CD4-positive, alpha-beta T cell treated with Interleukin-6 for 4 hours (primary cell): ENCODE measurements around the gene GALNT4.

ENCODE experiments used
- DNase-seq: peaks from one replicate; pipeline ENCODE4 v3.0.0-alpha.2; 2020; ENCODE audit warnings: mixed read lengths

The GALNT4 gene

DNA sequence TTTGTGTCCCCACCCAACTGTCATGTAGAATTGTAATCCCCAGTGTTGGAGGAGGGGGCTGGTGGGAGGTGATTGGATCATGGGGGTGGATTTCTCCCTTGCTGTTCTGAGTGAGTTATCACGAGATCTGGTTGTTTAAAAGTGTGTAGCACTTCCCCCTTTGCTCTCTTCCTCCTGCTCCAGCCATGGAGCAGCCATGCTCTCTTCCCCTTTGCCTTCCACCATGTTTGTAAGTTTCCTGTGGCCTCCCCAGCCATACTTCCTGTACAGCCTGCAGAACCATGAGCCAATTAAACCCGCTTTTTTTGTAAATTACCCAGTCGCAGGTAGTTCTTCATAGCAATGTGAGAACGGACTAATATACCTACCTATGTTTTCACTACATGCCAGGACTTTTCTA is 3.8 kb upstream of the GALNT4 start:
- DNase-seq: no peak

DNA sequence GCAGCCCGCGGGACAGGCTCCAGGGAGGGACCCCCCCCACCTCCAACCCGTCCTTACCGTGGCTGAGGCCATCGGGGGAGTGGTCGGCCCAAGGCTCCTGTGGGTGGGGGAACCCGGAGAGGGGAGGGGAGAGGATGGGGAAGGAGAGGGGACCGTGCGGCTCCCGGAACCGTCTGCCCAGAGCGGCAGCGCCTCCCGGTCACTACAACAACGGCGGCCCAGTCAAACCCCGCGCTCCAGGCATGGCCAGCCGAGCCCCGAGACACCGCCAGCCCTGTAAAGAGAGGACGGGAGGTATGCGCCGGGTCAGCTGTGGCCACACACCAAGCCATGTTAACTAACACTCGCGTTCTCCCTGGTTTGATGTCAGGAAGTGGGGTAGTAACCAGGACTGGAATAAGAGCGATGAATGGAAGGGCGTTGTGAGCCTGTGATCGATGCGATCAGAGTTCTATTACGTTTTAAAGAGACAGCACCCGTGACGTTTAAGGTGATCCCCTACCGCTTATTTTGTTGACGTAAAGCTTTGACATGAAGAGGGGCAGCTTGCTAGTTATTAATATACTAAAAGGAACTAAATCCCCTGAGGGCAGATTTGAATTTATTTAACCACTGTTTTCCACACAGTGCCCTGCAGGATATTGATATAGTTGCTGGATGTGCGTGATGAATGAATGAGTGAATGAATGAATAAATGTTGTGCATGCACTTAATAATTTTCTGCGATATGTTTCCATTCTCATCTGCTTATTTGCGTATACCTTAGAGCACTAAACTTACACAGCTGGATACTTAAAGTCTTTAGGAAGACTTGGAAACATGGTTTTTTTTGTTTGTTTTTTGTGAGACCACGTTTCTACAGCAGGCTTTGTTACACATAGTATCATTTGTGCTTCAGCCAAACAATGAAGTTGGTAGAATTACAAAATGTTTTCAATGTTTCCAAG is 1.5 kb upstream of the GALNT4 start, which contains the start of gene POC1B:
TSS of gene POC1B (minus strand) at position 224 of the 947 bp plus-strand sequence. CDS start at position 72, 152 bp downstream.
- peak; percentile 70 for DNase-seq

DNA sequence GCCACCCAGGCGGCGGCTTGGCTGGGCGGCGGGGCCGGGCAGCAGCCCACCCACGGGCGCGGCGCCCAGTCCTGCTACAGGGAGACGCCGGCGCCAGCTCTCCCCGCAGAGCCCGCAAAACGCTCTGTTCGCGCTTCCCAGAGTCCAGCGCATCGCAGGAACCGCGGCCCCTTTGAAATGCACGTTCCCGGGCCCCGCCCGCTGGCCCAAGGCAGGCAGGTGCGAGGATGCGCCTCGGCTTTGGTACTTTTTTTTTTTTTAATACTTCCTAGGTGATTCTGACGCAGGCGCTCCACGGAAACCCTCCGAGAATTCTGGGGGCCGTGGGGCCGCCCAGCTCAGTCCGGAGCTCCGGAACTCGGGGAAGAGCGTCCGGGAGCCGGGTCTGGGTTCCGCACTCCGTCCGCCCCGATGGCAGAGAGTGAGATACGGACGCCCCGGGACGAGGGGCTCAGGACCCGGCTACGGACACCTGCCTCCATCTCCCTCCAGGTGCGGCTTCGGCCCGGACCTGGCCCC is 768 bp upstream of the GALNT4 start:
- peak; percentile 51 for DNase-seq

DNA sequence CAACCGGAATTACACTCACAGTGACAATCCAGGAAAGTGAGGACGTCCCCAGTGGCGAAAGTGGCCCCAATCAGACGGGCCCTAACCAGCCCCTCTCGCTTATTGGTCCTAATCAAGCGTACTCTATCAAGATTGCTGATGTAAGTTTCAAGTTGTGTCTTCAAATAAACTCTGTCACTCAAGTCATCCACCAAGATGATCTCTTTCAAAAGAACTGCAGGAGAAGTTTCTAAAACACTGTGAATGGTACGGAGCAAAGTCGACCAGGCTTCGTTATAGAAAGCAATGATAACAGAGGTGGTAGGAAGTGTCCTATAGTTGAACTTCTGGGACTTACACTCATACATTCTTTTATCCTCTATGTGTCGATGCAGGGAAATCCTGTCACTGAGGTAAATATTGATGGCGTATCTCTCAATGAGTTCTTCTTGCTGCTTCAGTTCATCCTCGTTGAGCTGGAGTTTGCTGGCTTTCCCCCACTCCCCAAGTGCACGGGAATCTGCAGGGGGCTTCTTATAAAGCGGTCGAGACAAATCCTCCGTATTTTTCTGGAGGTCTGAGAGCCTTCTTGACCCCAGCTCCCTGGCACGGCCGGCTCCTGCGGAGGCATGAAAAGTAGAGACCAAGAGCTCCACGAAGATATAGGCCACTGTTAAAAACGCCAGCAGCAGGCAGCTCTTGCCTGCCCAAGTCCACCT is 604 bp downstream of the GALNT4 start:
- DNase-seq: no peak

DNA sequence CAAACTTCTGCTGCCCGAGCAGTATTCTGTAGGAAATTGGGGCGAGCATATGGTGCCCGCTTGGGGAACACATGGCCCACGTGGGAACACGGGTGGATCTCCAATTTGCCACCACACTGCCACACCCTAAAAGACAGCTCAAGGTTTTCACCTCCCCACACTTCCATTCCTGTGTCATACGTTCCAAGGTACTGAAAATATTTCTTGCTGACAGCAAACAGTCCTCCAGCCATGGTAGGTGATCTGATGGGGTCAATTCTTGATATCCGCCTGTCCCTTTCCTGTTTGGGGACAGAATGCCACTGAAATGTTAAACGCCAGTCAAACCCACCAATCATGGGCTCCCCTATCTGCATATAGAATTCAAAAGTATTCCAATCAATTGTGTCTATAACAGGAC is 1.2 kb downstream of the GALNT4 start:
- DNase-seq: no peak

DNA sequence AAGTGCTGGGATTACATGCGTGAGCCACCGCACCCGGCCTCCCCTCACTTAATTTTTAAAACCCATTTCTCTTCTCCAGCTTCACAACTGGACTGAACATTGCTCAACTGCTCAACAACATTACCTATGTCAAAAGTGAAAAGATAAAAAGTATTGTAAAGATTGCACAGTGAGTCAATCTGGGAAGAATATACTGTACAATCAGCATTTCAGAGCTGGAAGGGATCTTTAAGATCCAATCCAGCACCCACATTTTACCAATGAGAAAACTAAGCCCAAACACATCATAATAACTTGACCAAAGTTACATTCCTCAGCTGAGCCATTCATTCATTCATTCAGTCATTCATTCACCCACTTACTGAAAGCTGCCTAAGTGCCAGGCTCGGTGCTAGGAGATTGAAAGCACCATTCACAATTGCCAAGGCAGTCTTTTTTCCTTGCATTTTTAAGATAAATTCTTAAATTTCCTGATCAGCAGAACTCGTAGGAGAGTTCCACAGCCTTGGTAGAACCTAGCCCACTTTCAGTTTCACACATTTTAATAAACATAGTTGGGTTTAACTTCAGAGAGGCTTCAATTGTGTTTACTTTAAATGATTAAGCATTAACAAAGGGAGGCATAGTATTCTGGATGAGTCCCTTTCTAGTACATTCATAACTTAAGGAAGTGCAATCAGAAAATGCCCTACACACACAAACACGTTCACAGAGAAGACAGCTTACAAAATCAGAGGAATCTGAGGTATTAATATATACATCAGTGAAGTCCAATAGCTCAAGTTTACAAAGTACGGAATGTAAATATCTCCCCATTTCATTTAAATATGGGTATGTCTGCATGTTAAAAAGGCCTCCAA is 3.0 kb downstream of the GALNT4 start:
- DNase-seq: no peak

DNA sequence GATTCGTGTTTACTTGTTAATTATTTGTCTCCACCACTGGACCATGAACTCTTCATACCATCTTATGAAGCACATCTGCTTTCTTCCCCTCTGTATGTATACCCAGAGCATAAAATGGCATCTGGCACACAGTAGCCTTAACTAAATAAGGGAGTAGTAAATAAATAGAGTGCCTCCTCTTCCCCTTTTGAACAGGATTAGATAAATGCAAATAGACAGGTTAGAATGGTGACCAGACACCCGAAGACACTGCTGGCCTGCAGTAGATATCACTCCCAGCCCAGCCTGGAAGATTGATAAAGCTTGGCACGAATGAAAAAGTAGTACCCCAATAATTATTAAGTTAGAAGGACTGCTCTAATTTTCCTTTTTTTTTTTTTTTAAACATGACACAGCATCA is 6.9 kb downstream of the GALNT4 start:
- no peak for DNase-seq

DNA sequence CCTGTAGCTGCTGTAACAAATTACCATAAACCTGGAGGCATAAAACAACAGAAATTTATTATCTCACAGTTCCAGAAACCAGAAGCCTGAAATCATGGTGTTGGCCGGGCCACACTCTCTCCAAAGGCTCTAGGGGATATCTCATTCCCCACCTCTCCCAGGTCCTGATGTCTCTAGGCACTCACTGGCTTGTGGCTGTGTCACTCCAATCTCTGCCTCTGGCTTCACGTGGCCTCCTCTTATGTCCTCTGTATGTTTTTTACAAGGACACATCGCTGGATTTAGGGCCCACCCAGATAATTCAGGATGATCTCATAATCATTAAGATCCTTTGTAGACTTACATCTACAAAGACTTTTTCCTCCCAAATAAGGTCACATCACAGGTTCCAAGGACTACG is 8.0 kb downstream of the GALNT4 start:
- no peak for DNase-seq

DNA sequence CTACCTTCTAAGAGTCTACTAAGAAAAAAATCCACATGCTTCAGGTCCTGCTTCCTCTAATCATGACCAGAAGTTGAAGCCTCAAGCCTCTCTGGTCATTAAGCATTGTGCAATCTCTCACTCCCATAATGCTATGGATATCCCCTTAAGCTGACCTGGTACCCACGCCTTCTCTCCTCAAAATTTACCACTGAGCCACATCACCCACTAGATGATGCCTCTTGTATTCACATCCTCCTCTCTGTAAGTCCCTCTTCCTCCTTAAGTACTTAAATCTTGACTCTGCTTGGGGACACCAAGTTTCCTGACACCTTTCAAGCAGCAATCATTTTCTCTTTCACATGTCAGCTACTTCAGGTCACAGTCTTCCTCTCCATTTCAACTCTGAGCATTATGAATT is 9.8 kb downstream of the GALNT4 start:
- no peak for DNase-seq

DNA sequence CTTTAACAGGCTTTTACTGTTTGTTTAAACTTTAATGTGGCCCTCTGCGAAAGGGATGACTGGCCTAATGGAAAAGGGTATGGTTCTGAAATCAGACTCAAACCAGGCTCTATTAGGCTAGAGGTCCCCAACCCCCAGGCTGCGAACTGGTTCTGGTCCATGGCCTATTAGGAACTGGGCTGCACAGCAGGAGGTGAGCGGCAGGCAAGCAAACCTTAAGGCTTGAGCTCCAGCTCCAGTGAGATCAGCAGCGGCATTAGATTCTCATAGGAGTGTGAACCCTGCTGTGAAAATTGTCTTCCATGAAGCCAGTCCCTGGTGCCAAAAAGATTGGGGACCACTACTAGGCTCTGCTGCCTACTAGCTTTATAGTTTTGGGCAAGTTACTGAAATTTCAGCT is 11.1 kb downstream of the GALNT4 start:
- DNase-seq: no peak

DNA sequence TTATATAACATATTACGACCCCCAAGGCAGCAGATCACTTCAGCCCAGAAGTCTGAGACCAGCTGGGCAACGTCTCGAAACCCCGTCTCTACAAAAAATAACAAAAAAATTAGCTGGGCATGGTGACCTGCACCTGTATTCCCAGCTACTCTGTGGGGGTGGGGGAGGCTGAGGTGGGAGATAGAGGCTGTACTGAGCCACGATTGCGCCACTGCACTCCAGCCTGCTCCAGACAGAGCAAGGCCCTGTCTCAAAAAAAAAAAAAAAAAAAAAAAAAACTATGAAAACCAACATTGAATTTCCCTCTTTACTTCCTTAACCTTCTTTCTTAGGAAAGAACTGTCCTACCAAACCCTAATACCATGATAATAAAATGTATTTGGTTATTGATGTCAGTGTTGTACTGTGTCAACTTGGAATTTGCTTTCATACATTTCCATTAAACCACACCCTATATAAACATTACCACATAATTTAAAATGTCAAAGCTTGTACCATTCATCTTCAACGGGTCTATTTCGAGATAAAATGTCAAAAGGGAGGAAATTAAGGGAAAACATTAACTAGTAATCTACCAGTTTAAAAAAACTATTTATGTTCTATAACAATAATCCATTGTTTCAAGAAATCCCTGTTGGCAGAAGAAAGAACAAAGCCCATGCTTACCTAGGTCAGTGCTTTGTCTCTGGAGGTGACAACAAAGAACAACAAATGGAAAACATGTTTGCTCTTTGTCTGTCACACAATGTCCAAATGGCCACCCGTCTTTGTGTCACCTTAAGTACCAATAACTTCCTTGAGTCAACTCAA is 17.4 kb downstream of the GALNT4 start:
- DNase-seq: no peak

DNA sequence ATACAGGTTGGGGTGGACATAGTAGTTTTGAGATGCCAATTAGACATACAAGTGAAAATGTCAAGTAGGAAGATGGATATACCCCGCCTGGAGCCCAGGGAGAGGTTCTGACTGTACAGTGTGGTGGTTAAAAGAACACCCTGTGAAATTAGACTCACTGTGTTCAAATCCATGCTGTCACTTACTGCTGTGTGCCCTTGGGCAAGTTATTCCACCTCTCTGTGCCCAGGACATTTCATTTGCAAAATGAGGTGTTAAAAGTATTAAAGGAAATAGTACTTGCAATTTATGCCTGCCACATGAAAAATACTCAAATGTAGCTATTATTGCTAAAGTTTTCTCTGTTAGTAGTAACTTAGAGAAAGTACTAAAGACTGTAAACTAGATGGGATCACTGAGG is 18.5 kb downstream of the GALNT4 start:
- DNase-seq: no peak

DNA sequence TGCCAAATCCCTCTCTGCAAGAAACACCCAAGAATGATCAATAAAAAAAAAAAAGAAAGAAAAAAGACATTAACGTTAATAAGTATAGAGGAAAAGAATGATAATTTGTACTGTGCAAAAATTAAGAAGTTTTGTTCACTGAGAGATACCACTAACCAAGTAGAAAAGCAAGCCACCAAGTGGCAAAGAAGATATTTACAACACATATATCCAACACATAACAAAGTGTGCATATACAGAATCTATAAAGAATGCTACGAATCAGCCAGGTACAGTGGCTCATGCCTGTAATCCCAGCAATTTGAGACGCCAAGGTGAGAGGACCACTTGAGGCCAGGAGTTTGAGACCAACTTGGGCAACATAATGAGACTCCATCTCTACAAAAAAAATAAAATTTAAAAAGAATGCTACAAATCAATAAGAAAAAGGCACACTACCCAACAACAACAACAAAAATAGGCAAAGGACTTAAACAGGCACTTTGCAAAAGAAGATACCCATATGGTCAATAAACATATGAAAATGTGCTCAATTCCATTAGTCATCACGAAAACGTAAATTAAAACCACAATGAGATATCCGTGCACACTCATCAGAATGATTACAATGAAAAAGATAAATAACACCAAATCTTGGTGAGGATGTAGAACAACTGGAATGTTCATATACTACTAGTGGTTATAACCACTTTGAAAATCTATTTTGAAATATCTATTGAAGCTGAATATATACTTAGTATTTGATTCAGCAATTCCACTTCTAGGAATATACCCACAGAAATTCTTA is 19.8 kb downstream of the GALNT4 start:
- DNase-seq: no peak

DNA sequence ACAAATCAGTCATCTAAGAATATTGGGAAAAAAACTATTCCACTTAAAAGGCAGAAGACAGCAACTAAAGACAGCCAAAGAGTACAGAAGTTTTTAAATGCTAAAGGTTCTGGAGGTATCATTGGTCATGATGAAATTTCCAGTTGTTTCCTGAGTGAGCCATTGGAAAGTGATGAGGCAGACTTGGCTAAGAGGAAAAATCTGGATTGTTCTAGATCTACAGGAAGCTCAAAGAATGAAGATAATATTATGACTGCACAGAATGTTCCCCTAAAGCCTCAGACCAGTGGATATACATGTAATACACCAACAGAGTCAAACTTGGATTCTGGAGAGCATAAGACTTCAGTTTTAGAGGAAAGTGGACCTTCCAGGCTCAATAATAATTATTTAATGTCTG is 22.8 kb downstream of the GALNT4 start:
- DNase-seq: no peak

DNA sequence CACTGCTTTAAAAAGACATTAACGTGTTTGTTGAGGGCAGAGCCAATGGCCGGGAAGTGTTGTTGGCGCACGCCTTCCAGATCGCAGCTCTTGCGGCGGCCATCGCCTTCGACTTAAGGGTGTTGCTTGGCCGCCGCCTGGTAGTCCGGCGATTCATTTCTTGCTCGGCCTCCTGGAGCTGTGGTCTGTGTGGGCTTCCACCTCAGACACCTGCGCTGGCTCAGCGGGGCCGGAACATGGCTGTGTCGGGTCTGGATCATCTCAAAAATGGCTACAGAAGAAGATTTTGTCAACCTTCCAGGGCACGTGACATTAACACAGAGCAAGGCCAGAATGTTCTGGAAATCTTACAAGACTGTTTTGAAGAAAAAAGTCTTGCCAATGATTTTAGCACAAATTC is 24.7 kb downstream of the GALNT4 start:
- no peak for DNase-seq

DNA sequence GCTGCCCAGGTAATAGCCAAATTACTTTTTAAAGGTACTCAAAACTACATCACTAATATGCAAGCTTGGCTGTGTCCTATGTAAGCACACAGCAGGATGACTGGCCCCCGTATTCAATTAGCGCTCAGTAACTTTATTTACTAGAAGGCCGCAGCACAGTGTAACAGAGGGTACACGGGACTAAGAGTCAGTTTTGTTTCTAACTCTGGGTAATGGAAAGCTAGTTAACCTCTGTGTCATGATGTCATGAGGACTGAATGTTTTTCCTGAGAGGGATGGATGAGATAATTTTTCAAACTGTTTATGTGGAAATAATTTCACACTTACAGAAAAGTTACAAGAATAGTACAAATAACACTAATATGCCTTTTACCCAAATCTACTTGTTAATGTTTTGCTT is 27.1 kb downstream of the GALNT4 start:
- no peak for DNase-seq

DNA sequence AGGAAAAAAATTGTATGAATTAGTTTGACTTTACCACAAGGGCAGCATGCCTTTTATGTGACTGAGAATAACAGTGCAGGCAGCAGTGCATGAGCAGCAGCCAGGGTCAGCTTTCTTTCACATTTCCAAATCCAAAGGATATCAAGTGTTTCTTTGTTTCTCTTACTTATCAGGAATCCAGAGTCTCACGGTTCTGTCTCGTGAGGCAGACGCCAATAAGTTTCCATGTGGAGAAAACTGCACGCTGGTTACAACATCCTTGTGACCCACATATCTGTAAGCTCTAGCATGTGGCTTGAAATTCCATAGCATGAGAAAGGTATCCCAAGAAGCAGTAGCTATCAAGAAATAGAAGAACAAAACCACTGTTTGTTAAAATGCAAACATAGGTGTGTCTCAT is 27.6 kb downstream of the GALNT4 start:
- DNase-seq: no peak

DNA sequence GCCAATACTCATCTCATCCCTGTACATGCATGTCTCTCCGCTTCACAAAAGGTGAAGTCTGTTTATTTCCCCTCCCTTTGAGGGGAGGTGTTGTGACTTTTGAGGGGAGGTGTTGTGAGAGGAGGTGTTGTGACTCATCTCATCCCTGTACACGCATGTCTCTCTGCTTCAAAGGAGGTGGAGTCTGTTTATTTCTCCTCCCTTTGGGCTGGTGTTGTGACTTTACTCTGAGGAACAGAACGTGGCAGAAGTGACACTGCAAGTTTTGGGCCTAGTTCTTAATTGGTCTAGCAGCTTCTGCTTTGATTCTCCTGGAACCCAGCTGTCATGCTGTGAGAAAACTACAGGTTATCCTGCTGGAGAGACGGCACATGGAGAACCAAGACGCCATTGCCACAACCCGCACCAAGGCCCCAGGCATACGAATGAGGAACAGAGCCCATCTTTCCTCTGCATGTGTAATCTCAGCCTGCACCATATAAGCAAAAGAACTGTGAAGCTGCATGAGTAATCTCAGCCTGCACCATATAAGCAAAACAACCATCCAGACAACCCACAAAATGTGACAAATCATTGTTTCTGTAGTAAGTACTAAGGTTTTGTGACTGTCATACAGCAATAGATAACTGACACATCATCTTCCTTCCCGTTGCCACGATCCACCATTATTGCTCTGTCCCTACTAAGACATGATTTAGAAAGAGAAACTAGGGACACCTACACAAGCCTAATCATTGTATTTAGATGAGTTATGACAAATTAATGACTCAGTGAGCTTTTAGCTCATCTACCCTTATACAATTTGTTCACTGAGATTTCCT is 30.0 kb downstream of the GALNT4 start:
- no peak for DNase-seq

DNA sequence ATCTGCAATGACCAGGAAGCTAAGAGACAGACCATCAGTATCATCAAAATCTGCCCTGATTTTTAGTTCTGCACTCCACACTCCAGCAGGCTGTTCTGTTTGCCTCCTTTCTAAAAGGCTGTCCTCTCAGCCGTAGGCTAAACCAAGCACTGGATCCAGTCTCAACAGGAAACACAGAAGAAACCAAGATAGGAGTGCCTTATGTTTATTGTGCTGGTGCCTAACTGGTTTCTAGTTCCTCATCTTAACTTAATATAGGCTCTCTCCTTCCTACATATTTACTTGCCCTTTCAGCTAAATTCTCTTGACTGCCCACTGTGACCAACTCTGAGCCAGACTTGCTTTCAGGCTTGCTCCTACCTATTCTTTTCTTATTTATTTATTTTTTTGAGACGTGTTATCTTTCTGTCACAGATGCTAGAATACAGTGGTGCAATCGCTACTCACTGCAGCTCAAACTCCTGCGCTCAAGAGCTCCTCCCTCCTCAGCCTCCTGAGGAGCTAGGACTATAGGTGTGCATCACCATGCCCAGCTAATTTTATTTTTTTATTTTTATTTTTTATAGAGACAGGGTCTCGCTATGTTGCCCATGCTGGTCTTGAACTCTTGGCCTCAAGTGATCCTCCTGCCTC is 30.8 kb downstream of the GALNT4 start:
- no peak for DNase-seq

DNA sequence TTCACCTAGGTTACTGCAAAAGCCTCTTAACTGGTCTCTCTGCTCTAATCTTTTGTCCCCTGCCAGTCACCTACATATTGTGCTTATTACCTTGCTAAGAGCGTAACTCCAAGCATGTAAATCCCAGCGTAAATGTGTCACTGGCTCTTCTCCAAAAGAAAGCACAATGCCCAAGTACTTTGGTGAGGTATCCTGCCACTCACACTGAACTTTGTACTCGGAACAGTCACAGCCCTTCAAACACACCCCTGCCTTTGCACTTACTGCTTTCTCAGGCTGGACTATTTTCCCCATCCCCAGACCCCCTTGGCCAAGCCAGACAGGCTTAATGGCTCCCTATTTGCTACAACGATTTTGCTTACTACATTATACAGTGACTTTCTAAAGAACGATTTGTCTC is 31.7 kb downstream of the GALNT4 start:
- DNase-seq: no peak
